Neural progenitor cell (in vitro differentiated cells): ENCODE data around the gene PITPNC1.

Experiments
- CTCF ChIP-seq: fragments of 200-600 bp; sonication (generic); IDR thresholded peaks from 2 replicates; pipeline ENCODE4 v1.5.1; 2017; ENCODE audit warnings: antibody characterized with exemption, mild to moderate bottlenecking
- EZH2 ChIP-seq: fragments of 200-600 bp; sonication (generic); IDR thresholded peaks from 2 replicates; pipeline ENCODE4 v1.6.1; 2017; ENCODE audit warnings: antibody characterized with exemption, mild to moderate bottlenecking, moderate library complexity

GRCh38 chr17:67708378-67708777 is 331.3 kb downstream of the PITPNC1 start:
- TF ChIP-seq EZH2 (no peak), CTCF (no peak)
